MM.1S (cell line): ENCODE measurements around the gene PXMP2.

Experiments used
- DNase-seq: peaks from one replicate; pipeline ENCODE4 v3.0.0-alpha.2; 2015
- H2AFZ ChIP-seq: fragments of 300-600 bp; sonication (generic); 2 replicates; pipeline ENCODE4 v1.6.0; 2016; ENCODE audit warnings: antibody characterized with exemption, low read length
- H3F3A ChIP-seq: fragments of 300-600 bp; sonication (generic); 2 replicates; pipeline ENCODE4 v1.6.1; 2016; ENCODE audit warnings: mild to moderate bottlenecking, antibody characterized with exemption, low read length, moderate library complexity, mixed read lengths; ENCODE audit not compliant: insufficient read depth
- H3K27ac ChIP-seq: fragments of 300-600 bp; sonication (generic); 2 replicates; pipeline ENCODE4 v1.5.1; 2016; ENCODE audit warnings: mild to moderate bottlenecking, low read length
- H3K27me3 ChIP-seq: fragments of 300-600 bp; sonication (generic); replicated peaks from 2 replicates; pipeline ENCODE4 v1.6.0; 2016; ENCODE audit warnings: low read length; ENCODE audit not compliant: insufficient read depth
- H3K36me3 ChIP-seq: fragments of 300-600 bp; sonication (generic); replicated peaks from 2 replicates; pipeline ENCODE4 v1.6.1; 2016; ENCODE audit warnings: mild to moderate bottlenecking, low read length, mixed read lengths; ENCODE audit not compliant: insufficient read depth
- H3K4me1 ChIP-seq: fragments of 300-600 bp; sonication (generic); 2 replicates; pipeline ENCODE4 v1.6.1; 2016; ENCODE audit warnings: low read length, mixed read lengths
- H3K4me2 ChIP-seq: fragments of 300-600 bp; sonication (generic); 2 replicates; pipeline ENCODE4 v1.6.0; 2016; ENCODE audit warnings: low read depth, low read length
- H3K4me3 ChIP-seq: fragments of 300-600 bp; sonication (generic); 2 replicates; pipeline ENCODE4 v1.5.1; 2016; ENCODE audit warnings: low read length, mixed read lengths
- H3K79me2 ChIP-seq: fragments of 300-600 bp; sonication (generic); 2 replicates; pipeline ENCODE4 v1.6.1; 2016; ENCODE audit warnings: mixed run types, low read length, mixed read lengths
- H3K9ac ChIP-seq: fragments of 300-600 bp; sonication (generic); 2 replicates; pipeline ENCODE4 v1.6.1; 2016; ENCODE audit warnings: low read length, mixed read lengths
- H3K9me2 ChIP-seq: fragments of 300-600 bp; sonication (generic); replicated peaks from 2 replicates; pipeline ENCODE4 v1.6.1; 2016; ENCODE audit warnings: mild to moderate bottlenecking, low read length, mixed read lengths; ENCODE audit not compliant: insufficient read depth
- H3K9me3 ChIP-seq: fragments of 300-600 bp; sonication (generic); replicated peaks from 2 replicates; pipeline ENCODE4 v1.6.1; 2016; ENCODE audit warnings: mild to moderate bottlenecking, low read length, mixed read lengths; ENCODE audit not compliant: insufficient read depth
- H4K20me1 ChIP-seq: fragments of 300-600 bp; sonication (generic); 2 replicates; pipeline ENCODE4 v1.6.1; 2016; ENCODE audit warnings: mild to moderate bottlenecking, low read length, moderate library complexity, mixed read lengths; ENCODE audit not compliant: insufficient read depth
- EZH2 ChIP-seq: fragments of 300-600 bp; sonication (generic); optimal IDR thresholded peaks from 2 replicates; pipeline ENCODE3; 2017; ENCODE audit warnings: low read depth, mild to moderate bottlenecking, antibody characterized with exemption, low read length, mixed read lengths
- EZH2phosphoT487 ChIP-seq: fragments of 300-600 bp; sonication (generic); IDR thresholded peaks from 2 replicates; pipeline ENCODE4 v1.6.1; 2018; ENCODE audit warnings: antibody characterized with exemption, low read length
- TF ChIP-seq, protein P1 (sequence below): fragments of 300-600 bp; sonication (generic); IDR thresholded peaks from 2 replicates; pipeline ENCODE4 v1.5.1; 2016; ENCODE audit warnings: antibody characterized with exemption, low read length, mixed read lengths

The PXMP2 gene

DNA sequence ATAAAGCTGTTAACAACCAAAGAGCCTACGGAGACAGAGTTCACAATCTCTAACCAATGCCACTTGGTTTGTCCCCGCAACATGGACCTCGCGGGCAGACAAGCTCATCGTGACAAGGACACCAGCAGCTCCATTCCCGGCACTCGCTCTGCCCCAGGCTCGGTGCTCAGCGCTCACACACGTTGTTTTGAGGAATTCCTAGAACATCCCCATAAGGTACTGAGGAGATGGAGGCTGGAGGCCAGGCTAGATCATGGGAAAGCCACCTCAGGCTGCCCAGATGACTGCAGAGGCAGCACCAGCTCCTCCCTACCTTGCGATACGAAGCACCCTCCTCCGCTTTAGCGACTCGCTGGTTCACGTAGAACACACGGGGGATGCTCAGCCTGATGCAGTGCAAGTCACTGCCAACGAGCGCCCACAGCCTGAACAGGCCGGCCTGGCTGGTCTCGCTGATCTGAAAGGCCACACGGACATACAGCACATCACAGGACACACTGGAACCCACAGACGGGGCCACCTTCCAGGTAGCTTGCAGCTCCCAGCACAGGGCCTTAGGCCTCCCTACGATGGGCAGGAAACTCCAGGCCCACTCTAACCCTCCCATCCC is 38.7 kb upstream of the PXMP2 start:
- Histone ChIP-seq H3K4me1 (no peaks in the 10 kb centered on the region), H3K36me3 (no peaks in the 10 kb centered on the region), H3K27ac (no peak overlapping the region), H3K79me2 (no peaks in the 10 kb centered on the region), H2AFZ (no peak overlapping the region), H3K4me3 (no peak overlapping the region), H3K9me3 (no peaks in the 10 kb centered on the region), H3K9me2 (no peaks in the 10 kb centered on the region), H3K4me2 (no peak overlapping the region), H3K9ac (no peak overlapping the region), H3F3A (no peaks in the 10 kb centered on the region), H3K27me3 (no peaks in the 10 kb centered on the region), H4K20me1 (no peaks in the 10 kb centered on the region)
- TF ChIP-seq, protein P1, sequence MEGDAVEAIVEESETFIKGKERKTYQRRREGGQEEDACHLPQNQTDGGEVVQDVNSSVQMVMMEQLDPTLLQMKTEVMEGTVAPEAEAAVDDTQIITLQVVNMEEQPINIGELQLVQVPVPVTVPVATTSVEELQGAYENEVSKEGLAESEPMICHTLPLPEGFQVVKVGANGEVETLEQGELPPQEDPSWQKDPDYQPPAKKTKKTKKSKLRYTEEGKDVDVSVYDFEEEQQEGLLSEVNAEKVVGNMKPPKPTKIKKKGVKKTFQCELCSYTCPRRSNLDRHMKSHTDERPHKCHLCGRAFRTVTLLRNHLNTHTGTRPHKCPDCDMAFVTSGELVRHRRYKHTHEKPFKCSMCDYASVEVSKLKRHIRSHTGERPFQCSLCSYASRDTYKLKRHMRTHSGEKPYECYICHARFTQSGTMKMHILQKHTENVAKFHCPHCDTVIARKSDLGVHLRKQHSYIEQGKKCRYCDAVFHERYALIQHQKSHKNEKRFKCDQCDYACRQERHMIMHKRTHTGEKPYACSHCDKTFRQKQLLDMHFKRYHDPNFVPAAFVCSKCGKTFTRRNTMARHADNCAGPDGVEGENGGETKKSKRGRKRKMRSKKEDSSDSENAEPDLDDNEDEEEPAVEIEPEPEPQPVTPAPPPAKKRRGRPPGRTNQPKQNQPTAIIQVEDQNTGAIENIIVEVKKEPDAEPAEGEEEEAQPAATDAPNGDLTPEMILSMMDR: no peak
- no peak for TF ChIP-seq EZH2
- no peak for TF ChIP-seq EZH2phosphoT487
- DNase-seq: no peak

DNA sequence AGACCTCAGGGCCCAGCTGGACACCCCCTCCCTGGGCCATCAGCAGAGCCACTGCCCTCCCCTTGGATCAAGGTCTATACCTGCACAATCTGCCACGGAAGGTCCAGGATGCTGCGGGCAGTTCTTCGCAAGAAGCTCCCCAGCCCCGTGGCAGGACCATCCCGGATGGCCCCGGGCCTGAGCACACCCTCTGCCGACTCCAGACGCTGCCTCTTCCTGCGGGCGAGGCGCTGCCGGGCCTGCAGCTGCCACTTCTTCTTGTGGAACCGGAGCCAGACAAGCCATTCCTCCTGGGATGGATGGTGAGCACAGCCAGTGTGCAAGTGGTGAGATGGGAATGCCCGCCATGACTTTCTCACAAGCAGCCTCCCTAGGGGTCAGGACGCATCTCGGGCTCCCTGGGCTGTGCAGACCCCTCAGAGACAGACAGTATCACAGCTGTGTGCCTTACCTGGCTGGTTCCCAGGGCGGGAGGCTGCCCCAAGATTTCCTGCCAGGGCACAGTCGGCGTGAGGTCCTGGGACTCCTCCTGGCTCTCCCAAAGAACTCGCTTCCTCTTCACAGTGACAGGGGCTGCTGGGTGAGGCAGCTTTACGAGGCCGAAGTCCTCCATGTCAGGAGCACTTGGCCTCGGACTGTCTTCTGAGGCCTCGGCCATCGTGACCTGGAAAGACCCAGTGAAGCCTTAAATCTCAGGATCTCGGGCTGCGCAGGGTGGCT is 38.0 kb upstream of the PXMP2 start:
- no peaks in the 10 kb centered on the region for H4K20me1 ChIP-seq
- no peak for DNase-seq
- H3K4me2 ChIP-seq: no peak overlapping the region
- H3K4me1 ChIP-seq: no peaks in the 10 kb centered on the region
- H3K9me2 ChIP-seq: no peaks in the 10 kb centered on the region
- TF ChIP-seq, protein P1: no peak
- TF ChIP-seq EZH2phosphoT487: no peak
- TF ChIP-seq EZH2: no peak
- H3K4me3 ChIP-seq: no peak overlapping the region
- no peak overlapping the region for H3K27ac ChIP-seq
- H2AFZ ChIP-seq: no peak overlapping the region
- H3K9me3 ChIP-seq: no peaks in the 10 kb centered on the region
- no peaks in the 10 kb centered on the region for H3K79me2 ChIP-seq
- H3K36me3 ChIP-seq: no peaks in the 10 kb centered on the region
- no peak overlapping the region for H3K9ac ChIP-seq
- no peaks in the 10 kb centered on the region for H3F3A ChIP-seq
- H3K27me3 ChIP-seq: no peaks in the 10 kb centered on the region

DNA sequence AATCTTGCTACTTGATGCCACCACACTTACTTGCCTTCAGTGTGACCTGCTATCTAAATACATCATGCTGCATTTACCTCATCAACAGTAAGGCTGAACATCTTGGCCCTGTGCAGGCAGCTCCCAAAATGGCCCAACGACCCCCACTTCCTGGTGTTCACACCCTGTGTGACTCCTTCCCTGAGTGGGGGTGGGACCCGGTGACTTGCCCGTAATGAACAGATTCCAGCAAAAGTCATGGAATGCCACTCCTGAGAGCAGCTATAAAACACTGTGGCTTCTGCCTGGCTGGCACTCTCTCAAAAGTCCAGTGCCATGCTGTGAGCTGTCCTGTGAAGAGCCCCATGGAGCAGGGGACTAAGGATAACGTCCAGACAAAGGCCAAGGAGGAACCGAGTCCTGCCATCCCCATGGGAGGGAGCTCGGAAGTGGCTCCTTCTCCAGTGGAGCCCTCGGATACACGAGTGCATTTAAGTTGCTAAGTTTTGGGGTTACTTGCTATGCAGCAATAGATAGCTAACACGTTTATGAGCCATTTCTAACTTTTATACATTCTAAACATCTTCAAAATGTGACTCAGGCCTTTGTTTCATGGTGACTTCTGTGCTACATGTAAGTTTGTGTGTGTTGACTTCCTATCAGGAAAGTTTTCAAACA is 35.8 kb upstream of the PXMP2 start:
- H3K36me3 ChIP-seq: no peaks in the 10 kb centered on the region
- no peak for TF ChIP-seq EZH2phosphoT487
- TF ChIP-seq, protein P1: no peak
- no peak for TF ChIP-seq EZH2
- H3K9me3 ChIP-seq: no peaks in the 10 kb centered on the region
- H3K9ac ChIP-seq: no peak overlapping the region
- H3K27me3 ChIP-seq: no peaks in the 10 kb centered on the region
- H3K27ac ChIP-seq: no peak overlapping the region
- no peaks in the 10 kb centered on the region for H3K9me2 ChIP-seq
- no peaks in the 10 kb centered on the region for H3F3A ChIP-seq
- no peak overlapping the region for H3K4me3 ChIP-seq
- no peaks in the 10 kb centered on the region for H3K4me1 ChIP-seq
- DNase-seq: no peak
- no peaks in the 10 kb centered on the region for H3K79me2 ChIP-seq
- H4K20me1 ChIP-seq: no peaks in the 10 kb centered on the region
- H2AFZ ChIP-seq: no peak overlapping the region
- no peak overlapping the region for H3K4me2 ChIP-seq
